Measurements from ENCODE around the gene TNC.
A peak's percentile ranks its signal among the peaks of the same experiment; 100 is the strongest.

Gene TNC

DNA sequence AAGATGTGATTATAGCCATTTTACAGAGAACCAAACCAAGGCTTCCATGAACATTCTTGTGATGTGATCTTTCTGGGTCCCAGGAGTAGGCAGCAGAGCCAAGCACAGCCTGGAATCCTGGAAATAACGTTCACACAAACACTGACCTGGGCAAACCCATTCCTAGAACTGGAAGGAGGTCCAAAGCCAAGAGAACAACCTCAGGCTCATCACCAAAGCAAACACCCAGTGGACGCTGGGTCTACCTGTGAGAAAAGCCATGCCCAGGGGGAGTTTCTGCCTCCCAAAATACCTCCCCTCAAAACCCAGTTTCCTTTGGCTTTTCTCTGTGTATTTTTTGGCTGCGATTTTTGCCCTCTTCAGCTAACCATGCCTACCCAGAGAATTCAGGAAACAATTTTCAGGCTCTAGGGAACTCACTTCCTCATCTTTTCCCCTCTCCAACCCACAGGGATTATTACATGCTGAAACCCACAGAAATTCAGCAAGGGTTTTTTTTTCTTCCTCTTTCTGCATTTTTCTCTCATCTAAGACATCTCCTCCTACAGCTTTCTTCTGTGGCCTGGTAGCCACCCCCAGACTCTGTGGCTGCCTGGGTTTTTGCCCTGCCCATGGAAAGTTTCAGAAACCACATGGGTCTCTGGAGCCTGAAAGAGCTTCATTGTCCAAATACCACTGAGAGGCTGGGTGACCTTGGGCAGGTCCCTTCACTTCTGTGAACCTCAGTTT lies 75.0 kb downstream of the TNC start:
- Histone ChIP-seq H3K27ac (peak overlapping the region; percentile 35 to 59), H3K4me3 (no peak overlapping the region)
- no peak for DNase-seq (ENCODE audit: low spot score)
- TF ChIP-seq, protein P1, sequence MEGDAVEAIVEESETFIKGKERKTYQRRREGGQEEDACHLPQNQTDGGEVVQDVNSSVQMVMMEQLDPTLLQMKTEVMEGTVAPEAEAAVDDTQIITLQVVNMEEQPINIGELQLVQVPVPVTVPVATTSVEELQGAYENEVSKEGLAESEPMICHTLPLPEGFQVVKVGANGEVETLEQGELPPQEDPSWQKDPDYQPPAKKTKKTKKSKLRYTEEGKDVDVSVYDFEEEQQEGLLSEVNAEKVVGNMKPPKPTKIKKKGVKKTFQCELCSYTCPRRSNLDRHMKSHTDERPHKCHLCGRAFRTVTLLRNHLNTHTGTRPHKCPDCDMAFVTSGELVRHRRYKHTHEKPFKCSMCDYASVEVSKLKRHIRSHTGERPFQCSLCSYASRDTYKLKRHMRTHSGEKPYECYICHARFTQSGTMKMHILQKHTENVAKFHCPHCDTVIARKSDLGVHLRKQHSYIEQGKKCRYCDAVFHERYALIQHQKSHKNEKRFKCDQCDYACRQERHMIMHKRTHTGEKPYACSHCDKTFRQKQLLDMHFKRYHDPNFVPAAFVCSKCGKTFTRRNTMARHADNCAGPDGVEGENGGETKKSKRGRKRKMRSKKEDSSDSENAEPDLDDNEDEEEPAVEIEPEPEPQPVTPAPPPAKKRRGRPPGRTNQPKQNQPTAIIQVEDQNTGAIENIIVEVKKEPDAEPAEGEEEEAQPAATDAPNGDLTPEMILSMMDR (IDR thresholded peaks at IDR 0.05): no peak

DNA sequence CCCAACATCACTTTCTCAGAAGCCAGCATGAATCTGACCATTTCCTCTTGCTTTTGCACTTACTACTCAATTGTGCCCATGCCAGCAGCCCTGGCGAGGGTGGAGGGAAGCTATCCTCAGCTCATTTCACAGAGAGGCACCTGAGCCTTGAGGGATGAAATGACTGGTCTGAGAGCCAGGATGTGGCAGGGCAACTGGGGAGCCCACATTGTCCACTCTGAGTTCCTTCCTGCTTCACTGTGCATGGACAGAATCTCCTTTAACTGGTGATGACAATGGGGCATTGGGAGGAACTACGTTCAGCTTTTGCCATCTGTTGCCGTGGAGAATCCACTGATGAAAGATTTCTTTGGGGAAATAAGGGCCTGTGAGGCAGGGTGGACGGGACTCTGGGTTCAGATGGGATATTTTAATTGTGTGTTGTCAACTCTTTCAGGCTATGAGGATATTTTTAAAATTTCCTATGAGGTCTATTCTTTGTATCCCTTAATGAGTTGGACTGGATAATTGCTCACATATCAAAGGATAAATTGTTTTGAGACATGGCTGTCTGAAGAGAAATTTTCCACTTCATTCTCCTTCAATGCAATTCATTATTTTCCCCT lies 78.3 kb downstream of the TNC start:
- DNase-seq (ENCODE audit: low spot score): no peak
- TF ChIP-seq, protein P1 (IDR thresholded peaks at IDR 0.05): no peak
- Histone ChIP-seq H3K27ac (no peak overlapping the region), H3K4me3 (no peak overlapping the region)

DNA sequence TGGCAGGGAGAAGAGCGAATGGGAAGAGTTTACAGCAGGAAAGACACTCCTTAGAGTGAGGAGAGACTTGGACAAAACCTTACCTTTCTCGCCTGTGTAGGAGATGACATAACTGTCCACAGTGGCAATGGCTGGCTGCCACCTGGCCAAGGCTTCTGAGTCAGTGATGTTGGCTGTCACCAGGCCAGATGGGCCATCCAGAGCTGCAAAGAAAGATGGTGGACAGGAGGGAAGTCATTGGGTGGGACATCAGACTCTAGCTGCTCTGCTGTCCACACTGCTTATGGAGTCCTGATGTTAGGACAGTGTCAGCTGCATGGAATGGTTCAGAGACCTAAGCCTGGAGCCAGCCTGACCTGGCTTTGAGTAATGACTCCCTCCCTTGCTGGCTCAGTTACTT lies 79.8 kb downstream of the TNC start:
- no peak overlapping the region for H3K27ac ChIP-seq
- TF ChIP-seq, protein P1 (IDR thresholded peaks at IDR 0.05): no peak
- DNase-seq (ENCODE audit: low spot score): no peak
- no peak overlapping the region for H3K4me3 ChIP-seq

DNA sequence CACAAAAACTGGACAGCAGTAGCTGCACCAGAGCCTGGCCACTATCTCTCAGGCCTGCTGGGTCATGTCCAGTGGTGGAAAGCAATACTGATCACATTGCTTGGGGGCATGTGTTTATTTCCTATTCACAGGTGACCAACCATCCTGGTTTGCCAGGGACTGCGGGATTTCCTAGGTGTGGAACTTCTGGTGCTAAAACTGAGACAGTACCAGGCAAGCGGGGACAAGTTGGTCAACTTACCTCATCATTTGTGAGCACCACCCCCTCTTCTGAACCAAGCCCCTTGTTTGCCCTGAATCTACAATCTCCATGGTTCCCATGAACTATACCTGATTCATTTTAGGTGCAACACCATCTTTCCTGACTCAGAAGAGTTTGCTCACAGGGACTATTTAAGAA lies 81.3 kb downstream of the TNC start:
- Histone ChIP-seq H3K27ac (peak overlapping the region; percentile 72 to 86), H3K4me3 (no peak overlapping the region)
- no peak for DNase-seq (ENCODE audit: low spot score)
- TF ChIP-seq, protein P1 (IDR thresholded peaks at IDR 0.05): no peak

DNA sequence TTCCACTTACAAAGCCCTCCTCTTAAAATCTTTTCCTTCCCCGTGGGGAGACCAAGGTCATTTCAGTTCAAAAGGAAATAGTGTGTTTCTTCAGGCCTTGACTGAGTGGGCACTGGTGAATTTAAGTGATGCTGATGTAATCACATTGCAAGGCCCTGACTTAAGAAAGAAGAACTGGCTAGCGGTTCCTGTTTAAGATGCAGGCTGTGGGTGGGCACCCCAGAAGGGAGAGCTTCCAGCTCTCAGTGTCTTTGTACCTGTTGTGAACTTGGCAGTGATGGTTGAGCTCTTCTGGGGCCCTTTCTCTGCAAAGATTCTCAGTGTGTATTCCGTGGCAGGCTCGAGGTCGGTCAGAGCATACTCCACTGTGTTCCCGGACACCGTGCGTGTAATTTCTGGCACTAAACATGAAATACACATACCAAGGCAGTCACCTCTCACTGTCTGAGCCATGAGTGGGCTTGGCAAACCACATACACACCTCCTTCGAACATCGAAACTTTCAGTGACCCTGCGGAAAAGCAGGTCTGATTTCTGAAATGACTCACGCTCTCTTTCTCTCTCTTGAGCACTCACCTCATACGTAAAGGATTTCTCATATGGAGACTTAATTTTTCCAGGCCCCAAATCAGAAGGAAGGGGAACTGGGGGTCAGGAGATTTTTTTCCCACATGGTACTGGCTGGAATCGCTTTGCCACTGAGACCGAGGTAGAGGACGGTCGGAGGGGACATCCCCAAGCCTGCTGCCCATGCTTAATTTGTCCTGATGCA lies 81.9 kb downstream of the TNC start:
- Histone ChIP-seq H3K27ac (peak overlapping the region; percentile 72 to 86), H3K4me3 (no peak overlapping the region)
- DNase-seq (ENCODE audit: low spot score): no peak
- TF ChIP-seq, protein P1 (IDR thresholded peaks at IDR 0.05): no peak

DNA sequence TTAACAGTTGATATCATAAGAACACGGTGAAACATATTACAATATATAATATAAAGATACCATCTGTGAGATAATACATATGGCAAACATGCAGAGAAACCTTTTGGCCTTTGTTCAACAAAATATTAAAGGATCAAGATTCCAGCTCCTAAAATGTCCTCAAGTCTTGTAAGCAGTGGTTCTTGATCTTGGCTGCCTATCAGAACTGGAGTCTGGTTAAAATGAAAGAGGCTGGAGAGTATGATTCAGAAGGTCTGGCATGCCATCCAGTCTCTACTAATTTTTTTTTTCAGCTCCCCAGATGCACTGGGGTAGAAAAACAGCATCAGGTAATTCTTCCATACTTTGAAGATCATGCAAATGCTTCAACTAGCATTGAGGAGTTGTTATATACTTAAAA lies 83.2 kb downstream of the TNC start:
- Histone ChIP-seq H3K27ac (peak overlapping the region; percentile 72 to 86), H3K4me3 (no peak overlapping the region)
- DNase-seq (ENCODE audit: low spot score): no peak
- TF ChIP-seq, protein P1 (IDR thresholded peaks at IDR 0.05): no peak
